Pons (tissue), 1 donor: ENCODE results near the gene ENPP1.
A peak's percentile ranks its signal among the peaks of the same experiment; 100 is the strongest.

ENCODE experiments used
- DNase-seq: peaks from one replicate; pipeline ENCODE4 v3.0.0-alpha.2; 2016; ENCODE audit warnings: low spot score

Gene ENPP1

GRCh38 chr6:131916847-131917246 lies 109.0 kb downstream of the ENPP1 start:
- no peak for DNase-seq

DNA sequence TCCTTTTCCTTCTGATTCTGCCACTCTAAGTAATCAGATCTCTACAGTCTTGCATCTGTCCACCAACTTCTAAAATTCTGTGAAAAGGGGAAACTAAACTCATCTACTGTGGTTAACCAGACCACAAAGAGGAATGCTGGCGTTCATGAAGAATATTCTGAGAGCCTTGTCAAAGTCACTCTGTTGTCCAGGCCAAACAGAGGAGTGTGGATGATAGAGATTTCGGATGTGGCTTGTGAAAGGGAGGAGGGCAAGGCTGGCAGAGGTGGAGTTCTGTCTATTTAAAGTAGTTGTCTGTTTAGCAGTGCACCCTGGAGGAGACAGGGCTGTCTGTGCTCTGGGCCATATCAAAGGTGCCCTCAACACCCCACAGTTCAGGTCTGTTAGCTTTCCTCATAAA lies 109.5 kb downstream of the ENPP1 start:
- DNase-seq, result peak; percentile 26

- no peak for DNase-seq
Observed at GRCh38 chr6:131917763-131918649, 110.2 kb downstream of the ENPP1 start.

- DNase-seq, result no peak
Observed at GRCh38 chr6:131918650-131919355, 111.0 kb downstream of the ENPP1 start.

DNA sequence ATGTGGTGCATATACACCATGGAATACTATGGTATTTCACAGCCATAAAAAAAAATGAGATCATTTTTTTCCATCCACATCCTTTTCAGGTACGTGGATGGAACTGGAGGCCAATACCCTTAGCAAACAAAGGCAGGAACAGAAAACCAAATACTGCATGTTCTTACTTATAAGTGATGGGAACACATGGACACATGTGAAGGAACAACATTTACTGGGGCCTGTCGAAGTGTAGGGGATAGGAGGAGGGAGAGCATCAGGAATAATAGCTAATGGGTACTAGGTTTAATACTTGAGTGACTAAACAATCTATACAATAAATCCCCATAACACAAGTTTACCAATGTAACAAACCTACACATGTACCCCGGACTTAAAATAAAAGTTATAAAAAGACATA lies 112.8 kb downstream of the ENPP1 start:
- no peak for DNase-seq

DNA sequence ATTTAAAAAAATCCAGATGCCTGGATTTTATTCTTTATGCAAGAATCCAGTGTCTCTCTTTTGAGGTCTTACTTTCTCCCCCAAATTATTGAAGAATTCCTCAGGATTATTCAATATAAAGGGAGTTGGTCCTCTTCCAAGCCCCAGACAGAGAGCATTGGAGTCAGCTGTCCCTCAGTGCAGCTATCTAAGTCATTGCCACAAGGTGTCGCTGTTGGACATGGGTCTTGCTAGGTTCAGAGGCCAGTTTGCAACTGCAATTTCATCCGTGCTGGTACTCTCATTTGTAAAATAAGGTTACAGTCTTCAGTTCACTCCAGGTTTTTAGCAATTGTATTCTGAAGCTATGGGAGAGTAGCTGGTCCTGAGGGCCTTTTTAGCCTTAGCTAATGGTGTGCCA lies 115.5 kb downstream of the ENPP1 start:
- DNase-seq, result peak; percentile 26

GRCh38 chr6:131924881-131925474 lies 117.2 kb downstream of the ENPP1 start:
- peak; percentile 72 for DNase-seq

- DNase-seq, result no peak
Observed at GRCh38 chr6:131929264-131929663, 121.4 kb downstream of the ENPP1 start.

GRCh38 chr6:131929976-131930375 lies 122.2 kb downstream of the ENPP1 start:
- DNase-seq, result no peak

- no peak for DNase-seq
Observed at GRCh38 chr6:131931063-131931750, 123.4 kb downstream of the ENPP1 start.

DNA sequence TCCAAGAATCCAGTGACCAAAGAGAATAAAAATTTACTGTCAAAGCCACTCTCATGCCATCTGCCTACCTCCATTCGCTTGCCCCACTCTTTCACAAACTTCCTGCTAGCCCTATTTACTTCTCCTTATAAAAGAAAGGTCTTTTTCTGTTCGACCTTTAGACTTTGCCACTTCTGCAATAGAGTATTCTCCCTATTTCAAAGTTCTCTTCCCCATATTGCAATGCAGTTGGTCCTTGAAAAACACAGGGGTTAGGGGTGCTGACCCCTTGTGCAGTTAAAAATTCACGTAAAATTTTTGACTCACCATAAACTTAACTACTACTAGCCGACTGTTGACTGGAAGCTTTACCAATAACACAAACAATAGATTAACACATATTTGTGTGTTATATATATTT lies 128.3 kb downstream of the ENPP1 start:
- no peak for DNase-seq

DNA sequence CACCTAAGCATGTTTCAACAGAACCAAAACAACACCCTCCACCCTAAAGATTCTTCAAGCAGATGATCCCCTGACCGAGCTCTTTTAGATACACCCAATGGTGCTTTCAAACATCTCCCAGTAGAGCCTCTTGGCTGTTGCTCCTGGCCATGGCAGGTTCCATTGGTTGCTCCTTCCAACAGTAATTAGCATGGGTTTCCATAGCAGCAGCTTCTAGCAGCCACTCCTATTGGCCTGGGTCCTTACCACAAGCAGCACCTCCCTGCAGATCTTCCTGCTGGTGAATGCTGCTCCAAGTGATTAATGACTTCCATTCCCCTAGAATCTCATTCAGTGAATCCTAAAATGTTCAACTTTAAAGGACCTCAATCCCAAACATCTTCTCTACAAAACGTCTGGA lies 129.4 kb downstream of the ENPP1 start:
- no peak for DNase-seq

- DNase-seq, result no peak
Observed at GRCh38 chr6:131937703-131938631, 130.1 kb downstream of the ENPP1 start.
